HG02852 (cell line): ENCODE data around the gene DOCK10.
A peak's percentile ranks its signal among the peaks of the same experiment; 100 is the strongest.
"Not testable (repeated sequence)": the region's sequence is repeated elsewhere in the genome, so short reads cannot be mapped to it uniquely, and the experiment has no call there.

ENCODE experiments used
- ATAC-seq: cut with Tn5 transposase; IDR thresholded peaks from one replicate; pipeline ENCODE4 v1.9.1; 2021; ENCODE audit warnings: mild to moderate bottlenecking, moderate library complexity; ENCODE audit not compliant: unreplicated experiment

DOCK10 gene

GRCh38 chr2:224951723-224952481, 90.4 kb downstream of the DOCK10 start:
- peak; percentile 40 for ATAC-seq

- no peak for ATAC-seq
Observed at GRCh38 chr2:224948859-224949258, 93.4 kb downstream of the DOCK10 start.

GRCh38 chr2:224948005-224948404, 94.3 kb downstream of the DOCK10 start:
- ATAC-seq: no peak

GRCh38 chr2:224947566-224947965, 94.7 kb downstream of the DOCK10 start:
- ATAC-seq: no peak

- peak; percentile 65 for ATAC-seq
Observed at GRCh38 chr2:224946895-224947294, 95.4 kb downstream of the DOCK10 start.

- no peak for ATAC-seq
Observed at GRCh38 chr2:224944707-224945547, 97.3 kb downstream of the DOCK10 start.

- ATAC-seq: not testable (repeated sequence)
Observed at GRCh38 chr2:224943601-224944041, 98.6 kb downstream of the DOCK10 start.

GRCh38 chr2:224941960-224942359, 100.3 kb downstream of the DOCK10 start:
- ATAC-seq: no peak

GRCh38 chr2:224940618-224941017, 101.7 kb downstream of the DOCK10 start:
- no peak for ATAC-seq

GRCh38 chr2:224938651-224939182, 103.6 kb downstream of the DOCK10 start:
- peak; percentile 40 for ATAC-seq

GRCh38 chr2:224937887-224938286, 104.4 kb downstream of the DOCK10 start:
- ATAC-seq: peak; percentile 87

- ATAC-seq: no peak
Observed at GRCh38 chr2:224934526-224935188, 107.6 kb downstream of the DOCK10 start.

GRCh38 chr2:224933431-224933830, 108.8 kb downstream of the DOCK10 start:
- ATAC-seq: no peak

GRCh38 chr2:224932522-224932921, 109.7 kb downstream of the DOCK10 start:
- ATAC-seq: no peak

GRCh38 chr2:224931956-224932355, 110.3 kb downstream of the DOCK10 start:
- ATAC-seq: no peak

- no peak for ATAC-seq
Observed at GRCh38 chr2:224930990-224931389, 111.3 kb downstream of the DOCK10 start.

- ATAC-seq: no peak
Observed at GRCh38 chr2:224930124-224930523, 112.1 kb downstream of the DOCK10 start.

- no peak for ATAC-seq
Observed at GRCh38 chr2:224929512-224929911, 112.8 kb downstream of the DOCK10 start.

- ATAC-seq: no peak
Observed at GRCh38 chr2:224927646-224928173, 114.6 kb downstream of the DOCK10 start.

GRCh38 chr2:224927011-224927410, 115.3 kb downstream of the DOCK10 start:
- ATAC-seq: no peak

- ATAC-seq: peak; percentile 37
Observed at GRCh38 chr2:224925810-224926100, 116.5 kb downstream of the DOCK10 start.
